Endothelial cell of hepatic sinusoid (primary cell): ENCODE results near the gene EPN3.

ENCODE experiments used
- in situ Hi-C: cut with HindIII; loops from 2 replicates; pipeline ENCODE4 v1.10.0; 2017; ENCODE audit warnings: low sequenced_read_pairs

EPN3 gene

GRCh38 chr17:50533185-50533584, 650 bp downstream of the EPN3 start:
- in situ Hi-C loops = loop anchor here (5.0 kb wide), 1 partner anchor 61 kb away; no protein-coding TSS in a partner anchor

- in situ Hi-C loops = loop anchor here (5.0 kb wide), 1 partner anchor 61 kb away; no protein-coding TSS in a partner anchor
Measured at GRCh38 chr17:50533720-50534148, 1.2 kb downstream of the EPN3 start.

GRCh38 chr17:50534222-50534978, 1.9 kb downstream of the EPN3 start:
- in situ Hi-C loops = loop anchor here (5.0 kb wide), 1 partner anchor 62 kb away; no protein-coding TSS in a partner anchor

- in situ Hi-C loops = loop anchor here (5.0 kb wide), 1 partner anchor 63 kb away; no protein-coding TSS in a partner anchor
Measured at GRCh38 chr17:50534979-50535326, 2.4 kb downstream of the EPN3 start.

- in situ Hi-C loops = no loop called here
Measured at GRCh38 chr17:50535407-50535806, 2.9 kb downstream of the EPN3 start.

GRCh38 chr17:50536683-50537646, 4.4 kb downstream of the EPN3 start:
- in situ Hi-C loops = no loop called here

- in situ Hi-C loops = no loop called here
Measured at GRCh38 chr17:50537721-50538548, 5.4 kb downstream of the EPN3 start.

GRCh38 chr17:50538549-50539410, 6.2 kb downstream of the EPN3 start:
- in situ Hi-C loops = no loop called here

GRCh38 chr17:50539762-50540559, 7.4 kb downstream of the EPN3 start:
- in situ Hi-C loops = no loop called here

GRCh38 chr17:50540560-50541401, 8.2 kb downstream of the EPN3 start:
- in situ Hi-C loops = no loop called here

- in situ Hi-C loops = no loop called here
Measured at GRCh38 chr17:50541402-50541715, 8.8 kb downstream of the EPN3 start.

GRCh38 chr17:50541716-50542688, 9.5 kb downstream of the EPN3 start:
- in situ Hi-C loops = no loop called here

- in situ Hi-C loops = no loop called here
Measured at GRCh38 chr17:50542795-50543774, 10.6 kb downstream of the EPN3 start.

GRCh38 chr17:50544516-50544915, 12.0 kb downstream of the EPN3 start:
- in situ Hi-C loops = no loop called here

- in situ Hi-C loops = no loop called here
Measured at GRCh38 chr17:50545311-50545710, 12.8 kb downstream of the EPN3 start.

GRCh38 chr17:50546701-50547034, 14.1 kb downstream of the EPN3 start:
- in situ Hi-C loops = no loop called here
